Aorta (tissue), 5 donors: ENCODE measurements around the gene CEP170. TPM values are rescaled to one million over a fixed set of nuclear protein-coding genes. Genes with fewer than 3 reads are reported as not detected.
"Not testable (repeated sequence)": the region's sequence is repeated elsewhere in the genome, so short reads cannot be mapped to it uniquely, and the experiment has no call there.

Experiments used
- ATAC-seq: fragments of 200-7000 bp; cut with Tn5 transposase; one replicate; pipeline ENCODE4 v1.9.1; 2022; ENCODE audit warnings: moderate library complexity; ENCODE audit not compliant: low FRiP score
- DNase-seq, 2 donors: peaks; one replicate each; pipeline ENCODE4 v3.0.0-alpha.2; 2020
- H3K27ac ChIP-seq, 2 donors: one replicate each; pipeline ENCODE4 v1.5.1; 2013; ENCODE audit warnings: low read length in 2 of 2, mild to moderate bottlenecking in 2 of 2, moderate library complexity in 2 of 2, control low read depth in 1 of 2, inconsistent platforms in 1 of 2, low read depth in 1 of 2
- H3K27me3 ChIP-seq, 2 donors: one replicate each; pipeline ENCODE4 v1.6.1; 2013; ENCODE audit warnings: control low read depth in 1 of 2, low read length in 1 of 2, mild to moderate bottlenecking in 1 of 2, moderate library complexity in 1 of 2; ENCODE audit not compliant: insufficient read depth in 2 of 2, control insufficient read depth in 1 of 2
- H3K36me3 ChIP-seq, 2 donors: one replicate each; pipeline ENCODE4 v1.6.1; 2013; ENCODE audit warnings: control low read depth in 1 of 2, low read length in 1 of 2, mild to moderate bottlenecking in 1 of 2; ENCODE audit not compliant: insufficient read depth in 2 of 2, control insufficient read depth in 1 of 2
- H3K4me1 ChIP-seq, 2 donors: one replicate each; pipeline ENCODE4 v1.6.1; 2013; ENCODE audit warnings: low read length in 2 of 2, control low read depth in 1 of 2, mild to moderate bottlenecking in 1 of 2, moderate library complexity in 1 of 2; ENCODE audit not compliant: insufficient read depth in 2 of 2, control insufficient read depth in 1 of 2
- H3K4me3 ChIP-seq, 2 donors: one replicate each; pipeline ENCODE4 v1.5.1; 2013; ENCODE audit warnings: low read length in 2 of 2, control low read depth in 1 of 2, mild to moderate bottlenecking in 1 of 2
- H3K9me3 ChIP-seq: one replicate; pipeline ENCODE4 v1.6.1; 2013; ENCODE audit warnings: mild to moderate bottlenecking, low read length; ENCODE audit not compliant: control insufficient read depth
- WGBS, 2 donors: extraction: QIAGEN DNeasy Blood & Tissue Kit; methylation state at CpG; one replicate each; pipeline ENCODE4 v1.1.7; 2013; 5-methylcytosine and 5-hydroxymethylcytosine counted together
- intact Hi-C, 2 donors: fragments of 100-400 bp; cut with DNase I; formaldehyde crosslinking; loops; one replicate each; pipeline versions ENCODE4 v1.14.2 to v1.15.0; 2022
- polyA plus RNA-seq, 2 donors: library from polyadenylated mRNA; stranded (reverse); fragments of 200-250 nt; gene quantifications; one replicate each; pipeline ENCODE4 v1.2.3, GENCODE V29; 2013
- total RNA-seq, 2 donors: library from RNA; stranded (reverse); fragmentation: NEBNext Ultra II Directional; extraction: Animal tissue kit (Norgen Biotek cat#: 25700); gene quantifications; one replicate each; pipeline ENCODE4 v1.2.1, GENCODE V29; 2021
- donor health status: healthy with polysubstance abuse.
- donor health status: Bipolar disorder and iron deficiency.
- donor health status: DM: no; HTN: no; CAD: no.
- donor health status: DM: no; HTN: no; CAD: no.
- donor health status: DM: yes; HTN: yes; CAD: no.

Gene CEP170
- total and polyA plus RNA-seq, 4 donors: 12.9 to 120 (median 38.6) TPM

DNA sequence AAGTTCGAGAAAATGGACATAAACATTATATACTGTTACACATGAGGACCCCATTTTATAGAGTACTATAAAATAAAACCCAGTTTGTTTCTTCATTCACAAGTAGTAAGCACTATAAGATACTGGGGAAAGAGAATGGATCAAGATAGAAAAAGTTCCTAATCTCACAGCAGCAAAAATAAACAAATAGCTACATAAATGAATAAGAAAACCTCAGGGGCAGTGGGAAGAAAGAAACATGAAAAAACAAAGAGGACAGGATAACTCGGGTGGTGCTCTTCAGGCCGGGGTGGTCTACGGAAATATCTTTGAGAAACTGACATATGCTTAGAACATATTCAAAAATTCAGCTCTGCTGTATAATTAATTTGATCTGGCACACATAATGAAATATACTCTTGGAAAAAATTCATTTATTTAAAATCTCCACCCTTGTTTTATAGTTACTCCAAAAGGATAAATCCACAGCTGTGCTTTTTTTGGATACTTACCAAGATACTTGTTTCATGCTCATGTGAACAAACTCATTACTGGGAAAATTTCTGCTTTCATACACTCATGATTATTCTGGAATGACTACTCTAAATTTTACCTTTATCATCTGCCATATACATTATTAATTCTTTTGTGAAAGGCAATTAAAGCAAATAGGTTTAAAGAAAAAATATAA, 20.0 kb downstream of the CEP170 start:
- H3K4me3 ChIP-seq: no peak overlapping the region
- WGBS, 2 donors: 34 to 43% methylated on average over 4 of the region's 4 CpGs
- ATAC-seq: no peak
- H3K27ac ChIP-seq: no peak overlapping the region
- DNase-seq: no peak
- no peaks in the 10 kb centered on the region for H3K36me3 ChIP-seq
- peaks cover 5% of the 10 kb centered on the region for H3K9me3 ChIP-seq
- no peaks in the 10 kb centered on the region for H3K27me3 ChIP-seq
- intact Hi-C loops: no loop called here
- H3K4me1 ChIP-seq: peaks cover 0 to 4% of the 10 kb centered on the region in 2 donors

DNA sequence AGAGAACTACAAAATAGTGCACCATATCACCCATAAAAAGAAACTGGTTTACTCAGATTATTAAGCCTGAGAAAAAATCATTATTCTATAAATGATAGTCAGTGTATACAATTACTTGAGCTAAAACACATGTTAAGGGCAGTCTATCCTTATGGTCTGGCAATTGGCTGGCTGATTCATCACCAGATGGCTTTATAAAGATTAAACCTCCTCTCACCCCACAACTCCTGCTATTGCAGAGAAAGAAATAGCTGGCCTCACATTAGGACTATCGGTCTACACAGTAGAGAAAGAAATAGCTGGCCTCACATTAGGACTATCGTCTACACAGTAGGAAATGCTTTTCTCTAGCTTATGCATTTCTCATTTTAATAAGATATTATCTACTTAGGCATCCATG, 21.2 kb downstream of the CEP170 start:
- intact Hi-C loops: no loop called here
- ATAC-seq (no peak), DNase-seq (no peak)
- WGBS, 2 donors: 83 to 88% methylated on average over 2 of the region's 2 CpGs
- Histone ChIP-seq H3K4me3 (no peak overlapping the region), H3K36me3 (no peaks in the 10 kb centered on the region), H3K27me3 (no peaks in the 10 kb centered on the region), H3K27ac (no peak overlapping the region), H3K4me1 (peaks cover 0 to 4% of the 10 kb centered on the region in 2 donors), H3K9me3 (peaks cover 6% of the 10 kb centered on the region)

DNA sequence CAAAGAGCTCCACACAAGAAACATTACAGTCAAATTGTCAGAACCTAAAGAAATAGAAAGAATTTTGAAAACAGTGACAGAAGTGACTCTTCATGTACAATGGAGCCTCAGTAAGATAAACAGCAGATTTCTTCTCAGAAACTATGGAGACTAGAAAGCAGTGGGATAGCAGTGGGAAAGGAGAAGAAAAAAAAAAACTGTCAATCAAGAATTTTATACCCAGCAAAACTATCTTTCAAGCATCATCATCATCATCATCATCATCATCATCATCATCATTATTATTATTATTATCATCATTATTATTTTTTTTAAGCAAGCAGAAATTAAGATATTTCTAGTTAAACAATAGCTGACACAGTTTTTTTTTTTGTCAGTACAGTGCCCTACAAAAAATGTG, 24.2 kb downstream of the CEP170 start:
- intact Hi-C loops: no loop called here
- Histone ChIP-seq H3K4me1 (no peaks in the 10 kb centered on the region), H3K27ac (no peak overlapping the region), H3K36me3 (no peaks in the 10 kb centered on the region), H3K27me3 (no peaks in the 10 kb centered on the region), H3K9me3 (peaks cover 6% of the 10 kb centered on the region), H3K4me3 (no peak overlapping the region)
- ATAC-seq (no peak), DNase-seq (no peak)

DNA sequence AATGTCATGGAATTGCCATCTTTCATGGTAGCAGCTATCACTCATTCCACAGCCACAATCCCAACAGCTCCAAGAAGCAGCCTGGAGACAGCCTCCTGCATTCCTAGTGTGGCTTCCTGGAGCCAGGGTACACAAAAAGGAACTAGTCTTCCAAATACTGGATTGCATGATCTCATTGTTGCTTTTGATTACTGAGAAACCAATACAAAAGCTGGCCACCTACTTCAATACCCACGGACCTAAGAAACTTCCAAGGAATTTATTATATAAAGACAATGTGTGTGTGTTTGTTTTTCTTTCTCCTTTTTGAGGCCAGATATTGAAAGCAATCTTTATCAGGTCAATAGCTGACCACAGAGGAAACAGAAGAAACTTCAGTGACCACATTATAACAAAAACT, 25.6 kb downstream of the CEP170 start:
- Histone ChIP-seq H3K9me3 (peaks cover 6% of the 10 kb centered on the region), H3K4me3 (no peak overlapping the region), H3K36me3 (no peaks in the 10 kb centered on the region), H3K27me3 (no peaks in the 10 kb centered on the region), H3K27ac (no peak overlapping the region), H3K4me1 (peaks cover 0 to 4% of the 10 kb centered on the region in 2 donors)
- WGBS, 2 donors: 26 to 29% methylated on average over 1 of the region's 1 CpG
- ATAC-seq (no peak), DNase-seq (no peak)
- intact Hi-C loops: no loop called here

DNA sequence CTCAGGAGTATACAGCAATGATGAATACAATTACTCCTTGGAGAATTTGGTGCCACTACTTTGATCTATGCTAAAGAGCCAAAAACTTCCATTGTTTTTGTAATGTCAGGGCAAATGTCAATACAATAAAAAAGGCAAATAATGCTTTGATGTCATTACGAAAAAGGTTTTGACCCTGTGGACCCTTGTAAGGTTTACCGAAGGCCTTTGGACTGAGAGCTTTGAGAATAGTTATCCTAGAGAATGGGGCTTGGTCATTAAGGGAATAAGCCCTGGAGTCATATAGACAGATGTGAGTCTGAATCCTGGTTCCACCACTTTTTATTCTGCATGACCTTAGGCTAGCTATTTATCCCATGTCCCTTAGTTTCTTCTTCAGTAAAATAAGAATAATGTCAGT, 27.5 kb downstream of the CEP170 start:
- WGBS, 2 donors: 92 to 93% methylated on average over 2 of the region's 2 CpGs
- peaks cover 6% of the 10 kb centered on the region for H3K9me3 ChIP-seq
- H3K36me3 ChIP-seq: peaks cover 0 to 2% of the 10 kb centered on the region in 2 donors
- H3K27ac ChIP-seq: no peak overlapping the region
- H3K27me3 ChIP-seq: no peaks in the 10 kb centered on the region
- intact Hi-C loops: no loop called here
- no peak overlapping the region for H3K4me3 ChIP-seq
- no peak for ATAC-seq
- peaks cover 0 to 4% of the 10 kb centered on the region in 2 donors for H3K4me1 ChIP-seq
- DNase-seq: no peak

DNA sequence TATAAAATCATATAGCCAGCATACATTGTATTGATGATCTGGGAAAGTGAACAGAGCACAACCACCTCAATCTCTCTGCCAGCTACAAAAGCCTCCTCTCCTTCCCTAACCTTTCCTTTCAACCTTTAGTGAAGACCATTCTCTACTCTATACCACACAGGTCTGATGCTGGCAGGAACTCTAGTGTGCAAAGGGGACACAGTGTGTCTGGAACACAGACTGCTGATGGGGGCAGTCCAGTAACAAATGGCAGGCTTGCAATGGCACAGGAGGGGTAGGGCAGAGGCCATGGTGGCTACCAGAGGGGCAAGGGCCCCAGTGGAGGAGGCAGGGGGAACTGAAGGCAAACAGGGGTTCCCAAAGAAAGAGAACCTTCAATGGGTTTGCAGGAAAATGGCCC, 37.0 kb downstream of the CEP170 start:
- no peaks in the 10 kb centered on the region for H3K4me1 ChIP-seq
- no peaks in the 10 kb centered on the region for H3K27me3 ChIP-seq
- no peak overlapping the region for H3K4me3 ChIP-seq
- intact Hi-C loops: no loop called here
- no peak overlapping the region for H3K27ac ChIP-seq
- peaks cover 0 to 1% of the 10 kb centered on the region in 2 donors for H3K36me3 ChIP-seq
- DNase-seq (no peak), ATAC-seq (no peak)
- H3K9me3 ChIP-seq: no peaks in the 10 kb centered on the region

DNA sequence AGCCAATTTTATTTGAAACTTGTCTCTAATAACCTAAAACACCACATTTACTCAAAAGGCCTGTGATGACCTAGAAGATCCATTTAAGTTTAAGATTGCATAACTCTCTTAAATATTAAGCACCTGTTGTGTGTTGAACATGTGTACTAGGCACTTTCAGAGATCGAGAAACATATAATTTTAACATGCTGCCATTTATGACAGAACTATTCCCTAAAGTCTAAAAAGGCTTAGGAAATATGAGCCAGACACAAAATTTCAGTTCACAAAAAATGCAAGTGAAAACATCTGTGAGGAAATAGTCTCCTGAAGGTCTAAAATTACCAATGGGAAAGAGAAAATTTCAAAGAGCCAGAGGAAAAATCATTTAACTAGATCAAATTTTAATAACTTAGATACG, 37.7 kb downstream of the CEP170 start:
- no peak overlapping the region for H3K27ac ChIP-seq
- DNase-seq (no peak), ATAC-seq (no peak)
- no peaks in the 10 kb centered on the region for H3K27me3 ChIP-seq
- no peak overlapping the region for H3K4me3 ChIP-seq
- intact Hi-C loops: no loop called here
- no peaks in the 10 kb centered on the region for H3K9me3 ChIP-seq
- no peaks in the 10 kb centered on the region for H3K4me1 ChIP-seq
- H3K36me3 ChIP-seq: peaks cover 0 to 1% of the 10 kb centered on the region in 2 donors
- 41% methylated on average over 2 of the region's 2 CpGs for WGBS, 2 donors

DNA sequence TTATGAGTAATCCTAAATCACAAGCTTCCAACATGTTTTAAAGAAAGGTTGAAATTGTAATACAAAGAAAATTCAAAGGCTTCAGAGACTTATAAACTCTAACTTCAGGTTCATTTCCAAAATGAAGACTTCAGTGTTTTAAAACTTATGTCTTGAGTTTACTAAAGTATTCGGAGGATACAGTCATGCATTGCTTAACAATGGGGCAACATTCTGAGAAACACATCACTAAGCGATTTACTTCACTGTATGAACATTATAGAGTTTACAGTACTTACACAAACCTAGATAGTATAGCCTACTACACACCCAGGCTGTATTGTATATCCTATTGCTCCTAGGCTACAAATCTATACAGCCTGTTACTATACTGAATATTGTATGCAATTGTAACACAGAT, 38.3 kb downstream of the CEP170 start:
- H3K36me3 ChIP-seq: peaks cover 0 to 1% of the 10 kb centered on the region in 2 donors
- 91 to 94% methylated on average over 2 of the region's 2 CpGs for WGBS, 2 donors
- no peaks in the 10 kb centered on the region for H3K27me3 ChIP-seq
- DNase-seq (no peak), ATAC-seq (no peak)
- no peaks in the 10 kb centered on the region for H3K4me1 ChIP-seq
- no peak overlapping the region for H3K4me3 ChIP-seq
- H3K27ac ChIP-seq: no peak overlapping the region
- no peaks in the 10 kb centered on the region for H3K9me3 ChIP-seq
- intact Hi-C loops: no loop called here

DNA sequence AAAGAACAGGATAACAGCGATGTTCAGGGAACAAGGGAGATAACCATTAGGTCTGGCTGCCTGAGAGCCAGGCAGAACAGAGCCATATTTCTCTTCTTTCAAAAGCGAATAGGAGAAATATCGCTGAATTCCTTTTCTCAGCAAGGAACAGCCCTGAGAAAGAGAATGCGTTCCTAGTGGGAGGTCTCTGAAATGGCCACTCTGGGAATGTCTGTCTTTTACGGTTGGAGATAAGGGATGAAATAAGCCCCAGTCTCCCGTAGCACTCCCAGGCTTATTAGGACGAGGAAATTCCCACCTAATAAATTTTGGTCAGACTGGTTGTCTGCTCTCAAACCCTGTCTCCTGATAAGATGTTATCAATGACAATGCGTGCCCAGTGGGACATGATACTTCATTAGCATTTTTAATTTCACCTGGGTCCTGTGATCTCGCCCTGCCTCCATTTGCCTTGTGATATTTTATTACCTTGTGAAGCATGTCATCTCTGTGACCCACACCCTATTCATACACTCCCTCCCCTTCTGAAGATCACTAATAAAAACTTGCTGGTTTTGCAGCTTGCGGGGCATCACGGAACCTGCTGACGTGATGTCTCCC, 39.7 kb downstream of the CEP170 start:
- H3K36me3 ChIP-seq, ATAC-seq: not testable (repeated sequence)
- 85 to 86% methylated on average over 11 to 12 of the region's 12 CpGs for WGBS, 2 donors

More for the DNA sequence above, 39.7 kb downstream of the CEP170 start:
- H3K4me3 ChIP-seq, H3K4me1 ChIP-seq, H3K27me3 ChIP-seq, H3K9me3 ChIP-seq, DNase-seq, H3K27ac ChIP-seq, intact Hi-C loops: not testable (repeated sequence)
